NCI-H2227 (cell line): ENCODE results near the gene PRKCB.
A peak's percentile ranks its signal among the peaks of the same experiment; 100 is the strongest.

Experiments
- DNase-seq: peaks from one replicate; lab custom pipeline; 2025; ENCODE audit not compliant: unreplicated experiment; lab: John Stamatoyannopoulos, UW

The PRKCB gene

GRCh38 chr16:23934610-23935236, 98.9 kb downstream of the PRKCB start:
- no peak for DNase-seq

DNA sequence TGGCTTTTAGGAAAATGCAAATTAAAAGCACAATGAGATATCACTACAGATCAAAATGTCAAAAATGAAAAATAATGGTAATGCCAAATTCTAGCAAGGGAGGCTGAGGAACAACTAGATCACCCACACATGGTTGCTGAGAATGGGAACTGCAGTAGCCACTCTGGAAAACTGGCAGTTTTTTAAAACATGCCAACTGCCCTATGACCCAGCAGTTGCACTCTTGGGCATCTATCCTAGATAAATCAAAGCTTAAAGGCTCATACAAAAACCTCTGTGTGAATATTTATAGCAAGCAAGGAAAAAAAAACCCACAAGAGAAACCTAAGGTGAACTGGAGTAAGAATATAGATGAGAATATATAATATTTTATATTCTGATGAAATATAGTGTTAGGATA, 104.3 kb downstream of the PRKCB start:
- DNase-seq: no peak

GRCh38 chr16:23941025-23941424, 105.2 kb downstream of the PRKCB start:
- no peak for DNase-seq

DNA sequence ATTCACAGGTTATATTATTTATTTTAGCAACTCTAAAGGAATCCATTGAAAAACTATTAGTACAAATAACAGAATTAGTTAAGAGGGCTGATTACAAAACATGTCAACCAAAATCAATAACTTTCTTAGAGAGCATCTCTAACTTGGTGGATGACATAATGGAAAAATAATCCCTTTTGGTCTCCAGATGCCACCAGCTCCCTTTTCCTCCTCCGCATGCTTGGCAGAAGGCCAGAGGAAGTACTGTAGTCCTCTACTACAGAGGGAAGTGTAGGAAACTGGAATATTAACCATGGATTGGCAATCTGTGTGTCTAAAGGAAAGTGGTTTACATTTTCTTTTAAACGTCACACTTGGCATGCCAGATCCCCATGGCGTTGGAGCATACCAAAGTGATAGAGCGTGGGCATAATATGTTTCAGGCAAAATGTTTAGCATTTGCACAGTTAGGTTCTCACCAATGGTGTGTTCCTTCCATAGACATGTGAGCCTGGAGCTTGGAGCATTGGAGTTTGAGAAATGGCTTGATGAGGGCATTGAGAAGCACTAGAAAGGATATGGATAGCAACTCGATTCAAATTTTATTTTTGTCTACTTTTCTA, 106.3 kb downstream of the PRKCB start:
- peak; percentile 11 for DNase-seq

DNA sequence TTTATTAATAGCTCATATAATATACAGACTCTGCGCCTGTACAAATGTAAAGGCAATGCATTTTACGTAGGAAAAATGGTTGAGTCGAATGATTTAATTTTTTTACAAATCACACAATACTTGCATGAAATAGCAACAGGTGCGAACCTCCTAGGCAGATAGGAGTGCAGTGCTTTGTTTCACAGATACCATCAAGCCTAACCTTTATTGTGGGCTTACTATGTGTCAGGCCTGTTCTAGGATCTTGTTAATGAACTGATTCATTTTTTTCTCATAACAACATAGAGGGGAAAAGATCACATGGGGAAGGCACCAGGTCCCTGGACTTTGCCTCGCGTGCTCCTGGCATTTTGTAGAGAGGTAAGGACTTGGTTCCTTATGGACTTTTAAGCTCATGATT, 107.8 kb downstream of the PRKCB start:
- no peak for DNase-seq

DNA sequence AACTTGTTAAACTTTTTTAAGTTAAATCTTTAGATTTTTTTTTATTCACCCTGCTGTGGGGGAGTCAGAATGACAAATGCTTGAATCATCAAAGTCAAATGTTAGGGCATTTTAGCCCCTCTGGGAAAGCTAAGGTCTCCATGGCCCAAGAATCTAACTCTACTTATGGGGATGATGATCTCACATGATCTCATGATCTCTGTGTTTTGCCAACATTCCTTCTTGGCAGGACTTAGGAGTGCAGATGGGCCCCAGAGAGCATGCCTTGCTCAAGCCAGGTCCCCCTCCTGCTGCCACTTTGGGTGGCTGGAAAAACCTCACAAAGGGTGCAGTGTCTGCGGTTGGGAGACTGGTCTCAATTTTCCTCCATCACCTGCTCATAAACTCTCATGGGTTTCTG, 108.6 kb downstream of the PRKCB start:
- DNase-seq: no peak

DNA sequence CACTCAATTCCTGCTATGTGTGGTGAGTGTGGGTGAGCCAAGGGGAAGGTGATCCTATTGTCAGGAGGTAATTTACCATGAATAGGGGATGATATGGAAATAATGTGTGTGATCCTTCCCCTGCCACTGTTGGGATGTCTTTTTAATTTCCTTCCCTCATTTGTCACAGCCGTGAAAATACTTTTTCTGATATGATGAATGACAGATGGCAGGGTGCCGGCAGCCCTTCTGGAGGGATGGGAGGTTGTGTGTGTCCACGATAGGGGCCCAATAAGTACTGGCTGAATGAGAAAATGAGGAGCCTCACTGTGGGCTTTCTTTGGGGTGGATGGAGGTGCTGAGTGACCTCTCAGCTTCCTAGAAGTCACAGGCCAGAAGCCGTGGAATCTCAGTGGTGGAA, 109.5 kb downstream of the PRKCB start:
- no peak for DNase-seq

DNA sequence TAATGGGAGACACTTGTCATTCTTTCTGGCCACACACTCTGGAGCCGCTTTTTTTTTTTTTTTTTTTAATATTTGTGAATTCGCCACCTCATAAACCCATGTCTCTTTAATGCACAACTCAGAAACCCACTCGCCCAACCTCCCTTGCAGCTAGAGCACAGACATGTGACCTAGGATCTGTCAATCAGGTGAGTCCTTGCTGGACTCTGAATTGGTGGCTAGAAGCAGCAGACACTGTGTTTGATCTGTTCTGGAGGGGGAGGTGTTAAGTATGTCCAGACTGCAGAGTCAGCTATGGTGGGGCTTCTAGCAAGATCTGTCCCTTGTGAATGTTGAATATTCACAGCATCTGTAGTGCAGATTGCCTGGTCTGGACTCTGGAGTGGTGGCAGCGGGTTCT, 112.1 kb downstream of the PRKCB start:
- peak; percentile 10 for DNase-seq

DNA sequence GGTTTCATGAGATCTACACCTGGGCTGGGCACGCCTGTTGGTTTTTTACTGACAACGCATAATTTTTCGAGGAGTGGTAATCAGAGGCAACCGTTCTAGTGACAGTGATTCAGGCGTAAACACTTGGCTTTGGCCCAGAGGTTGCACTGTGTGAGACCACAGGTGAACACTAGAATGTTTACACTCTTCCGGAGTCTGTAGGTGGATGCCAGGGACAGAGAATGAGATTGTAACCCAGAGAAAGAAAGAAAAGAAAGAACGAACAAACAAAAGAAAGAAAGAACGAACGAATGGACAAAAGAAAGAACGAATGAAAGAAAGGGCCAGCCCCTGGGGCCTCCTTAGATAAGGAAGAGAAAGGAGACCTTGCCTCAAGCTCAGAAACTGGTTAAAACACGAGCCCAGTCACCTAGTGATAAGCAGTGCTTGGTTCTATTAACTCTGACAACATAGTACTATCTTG, 113.2 kb downstream of the PRKCB start:
- no peak for DNase-seq

GRCh38 chr16:23949630-23950290, 114.0 kb downstream of the PRKCB start:
- no peak for DNase-seq

GRCh38 chr16:23950291-23950894, 114.6 kb downstream of the PRKCB start:
- no peak for DNase-seq

GRCh38 chr16:23950898-23951297, 115.1 kb downstream of the PRKCB start:
- DNase-seq: no peak

GRCh38 chr16:23952128-23952970, 116.6 kb downstream of the PRKCB start:
- peak; percentile 64 for DNase-seq

GRCh38 chr16:23952971-23953300, 117.2 kb downstream of the PRKCB start:
- no peak for DNase-seq

GRCh38 chr16:23953476-23953875, 117.7 kb downstream of the PRKCB start:
- DNase-seq: no peak

DNA sequence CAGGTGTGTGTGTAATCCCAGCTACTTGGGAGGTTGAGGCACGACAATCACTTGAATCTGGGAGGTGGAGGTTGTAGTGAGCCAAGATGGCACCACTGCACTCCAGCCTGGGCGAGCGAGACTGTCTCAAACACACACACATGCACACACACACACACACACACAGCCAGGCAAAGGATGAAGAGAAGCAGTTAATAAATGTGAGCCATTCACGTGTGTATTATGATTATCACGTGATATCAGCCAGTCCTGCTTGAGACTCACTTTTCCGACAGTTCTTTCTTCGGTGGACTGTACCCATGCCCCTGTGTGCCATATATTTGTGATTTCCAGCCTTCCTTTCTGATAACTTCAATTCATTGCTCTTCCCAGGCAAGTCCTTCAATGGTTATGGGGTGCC, 119.3 kb downstream of the PRKCB start:
- DNase-seq: no peak

DNA sequence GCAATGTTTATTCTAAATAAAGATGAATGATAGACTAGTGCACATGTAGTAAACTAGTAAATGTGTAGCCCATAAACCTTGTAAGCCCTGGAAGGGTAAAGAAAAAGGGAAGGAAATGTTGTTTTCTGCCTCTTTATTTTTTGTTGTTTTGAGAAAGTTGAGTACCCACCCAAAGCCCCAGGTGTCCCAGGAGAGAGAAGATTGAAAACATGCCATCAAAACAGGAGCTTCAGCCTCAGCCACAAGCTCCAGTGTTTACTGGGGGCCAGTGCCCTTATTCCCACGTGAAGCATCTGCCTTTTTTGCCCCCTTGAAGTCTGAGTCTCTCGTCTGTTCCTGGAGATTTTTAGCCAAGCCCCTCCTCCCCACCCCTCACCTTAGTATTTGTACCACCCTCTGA, 121.5 kb downstream of the PRKCB start:
- no peak for DNase-seq

- DNase-seq: peak; percentile 51
These were observed 123.4 kb downstream of the PRKCB start for GRCh38 chr16:23959072-23959751.

GRCh38 chr16:23959752-23960072, 123.9 kb downstream of the PRKCB start:
- DNase-seq: no peak

- no peak for DNase-seq
These were observed 124.5 kb downstream of the PRKCB start for GRCh38 chr16:23960081-23960885.
